SK-N-SH (cell line): ENCODE results near the gene CHERP.

Experiments
- MXI1 ChIP-seq: IDR thresholded peaks from 2 replicates; pipeline ENCODE4 v1.6.1; 2012; ENCODE audit warnings: mild to moderate bottlenecking, low read depth, low read length, improper control_type of control experiment
- POLR2AphosphoS5 ChIP-seq: IDR thresholded peaks from 2 replicates; pipeline ENCODE4 v1.6.1; 2012; ENCODE audit warnings: low read depth, low read length
- RAD21 ChIP-seq: IDR thresholded peaks from 2 replicates; pipeline ENCODE4 v1.6.1; 2012; ENCODE audit warnings: mild to moderate bottlenecking, low read length
- SMC3 ChIP-seq: IDR thresholded peaks from 2 replicates; pipeline ENCODE4 v1.6.1; 2012; ENCODE audit warnings: low read depth, low read length, improper control_type of control experiment
- TAF1 ChIP-seq: IDR thresholded peaks from 2 replicates; pipeline ENCODE4 v1.6.1; 2012; ENCODE audit warnings: low read depth, mild to moderate bottlenecking, low read length, moderate library complexity, borderline replicate concordance
- TF ChIP-seq, protein P1 (sequence below): fragments of 200-600 bp; sonication (generic); IDR thresholded peaks from 2 replicates; pipeline ENCODE4 v1.6.1; 2017; ENCODE audit warnings: antibody characterized with exemption, mild to moderate bottlenecking, moderate library complexity
- TF ChIP-seq, protein P2 (sequence below): IDR thresholded peaks from 2 replicates; pipeline ENCODE4 v1.6.1; 2012; ENCODE audit warnings: mild to moderate bottlenecking, low read depth, low read length, moderate library complexity

DNA sequence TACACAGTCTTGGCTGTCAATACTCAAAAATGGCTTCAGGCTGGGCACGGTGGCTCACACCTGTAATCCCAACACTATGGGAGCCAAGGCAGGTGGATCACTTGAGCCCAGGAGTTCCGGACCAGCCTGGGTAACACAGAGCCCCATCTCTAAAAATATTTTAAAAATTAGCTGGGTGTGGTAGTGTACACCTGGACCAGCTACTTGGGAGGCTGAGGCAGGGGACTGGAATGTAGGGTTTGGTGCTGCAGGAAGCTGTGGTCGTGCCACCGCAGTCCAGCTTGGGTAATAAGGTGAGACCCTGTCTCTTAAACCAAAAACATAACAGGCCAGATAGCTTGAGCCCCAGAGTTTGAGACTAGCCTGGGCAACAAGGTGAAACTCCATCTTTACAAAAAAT lies 6.7 kb upstream of the CHERP start:
- TF ChIP-seq TAF1 (no peak), SMC3 (no peak), RAD21 (no peak), POLR2AphosphoS5 (no peak), MXI1 (no peak)
- TF ChIP-seq, protein P1, sequence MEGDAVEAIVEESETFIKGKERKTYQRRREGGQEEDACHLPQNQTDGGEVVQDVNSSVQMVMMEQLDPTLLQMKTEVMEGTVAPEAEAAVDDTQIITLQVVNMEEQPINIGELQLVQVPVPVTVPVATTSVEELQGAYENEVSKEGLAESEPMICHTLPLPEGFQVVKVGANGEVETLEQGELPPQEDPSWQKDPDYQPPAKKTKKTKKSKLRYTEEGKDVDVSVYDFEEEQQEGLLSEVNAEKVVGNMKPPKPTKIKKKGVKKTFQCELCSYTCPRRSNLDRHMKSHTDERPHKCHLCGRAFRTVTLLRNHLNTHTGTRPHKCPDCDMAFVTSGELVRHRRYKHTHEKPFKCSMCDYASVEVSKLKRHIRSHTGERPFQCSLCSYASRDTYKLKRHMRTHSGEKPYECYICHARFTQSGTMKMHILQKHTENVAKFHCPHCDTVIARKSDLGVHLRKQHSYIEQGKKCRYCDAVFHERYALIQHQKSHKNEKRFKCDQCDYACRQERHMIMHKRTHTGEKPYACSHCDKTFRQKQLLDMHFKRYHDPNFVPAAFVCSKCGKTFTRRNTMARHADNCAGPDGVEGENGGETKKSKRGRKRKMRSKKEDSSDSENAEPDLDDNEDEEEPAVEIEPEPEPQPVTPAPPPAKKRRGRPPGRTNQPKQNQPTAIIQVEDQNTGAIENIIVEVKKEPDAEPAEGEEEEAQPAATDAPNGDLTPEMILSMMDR: no peak
- TF ChIP-seq, protein P2, sequence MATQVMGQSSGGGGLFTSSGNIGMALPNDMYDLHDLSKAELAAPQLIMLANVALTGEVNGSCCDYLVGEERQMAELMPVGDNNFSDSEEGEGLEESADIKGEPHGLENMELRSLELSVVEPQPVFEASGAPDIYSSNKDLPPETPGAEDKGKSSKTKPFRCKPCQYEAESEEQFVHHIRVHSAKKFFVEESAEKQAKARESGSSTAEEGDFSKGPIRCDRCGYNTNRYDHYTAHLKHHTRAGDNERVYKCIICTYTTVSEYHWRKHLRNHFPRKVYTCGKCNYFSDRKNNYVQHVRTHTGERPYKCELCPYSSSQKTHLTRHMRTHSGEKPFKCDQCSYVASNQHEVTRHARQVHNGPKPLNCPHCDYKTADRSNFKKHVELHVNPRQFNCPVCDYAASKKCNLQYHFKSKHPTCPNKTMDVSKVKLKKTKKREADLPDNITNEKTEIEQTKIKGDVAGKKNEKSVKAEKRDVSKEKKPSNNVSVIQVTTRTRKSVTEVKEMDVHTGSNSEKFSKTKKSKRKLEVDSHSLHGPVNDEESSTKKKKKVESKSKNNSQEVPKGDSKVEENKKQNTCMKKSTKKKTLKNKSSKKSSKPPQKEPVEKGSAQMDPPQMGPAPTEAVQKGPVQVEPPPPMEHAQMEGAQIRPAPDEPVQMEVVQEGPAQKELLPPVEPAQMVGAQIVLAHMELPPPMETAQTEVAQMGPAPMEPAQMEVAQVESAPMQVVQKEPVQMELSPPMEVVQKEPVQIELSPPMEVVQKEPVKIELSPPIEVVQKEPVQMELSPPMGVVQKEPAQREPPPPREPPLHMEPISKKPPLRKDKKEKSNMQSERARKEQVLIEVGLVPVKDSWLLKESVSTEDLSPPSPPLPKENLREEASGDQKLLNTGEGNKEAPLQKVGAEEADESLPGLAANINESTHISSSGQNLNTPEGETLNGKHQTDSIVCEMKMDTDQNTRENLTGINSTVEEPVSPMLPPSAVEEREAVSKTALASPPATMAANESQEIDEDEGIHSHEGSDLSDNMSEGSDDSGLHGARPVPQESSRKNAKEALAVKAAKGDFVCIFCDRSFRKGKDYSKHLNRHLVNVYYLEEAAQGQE: no peak
